Astrocyte (in vitro differentiated cells and primary cell): ENCODE data around the gene HDAC10. TPM values are rescaled to one million over a fixed set of nuclear protein-coding genes. Genes with fewer than 3 reads are reported as not detected.
A peak's percentile ranks its signal among the peaks of the same experiment; 100 is the strongest.

Experiments
- DNase-seq: peaks from one replicate; pipeline ENCODE4 v3.0.0-alpha.2; 2010; ENCODE audit warnings: low read depth
- FAIRE-seq: peaks from 2 replicates; lab custom pipeline; 2011; peaks lifted over from hg19 to GRCh38; lab: Jason Lieb, UNC
- H2AFZ ChIP-seq: 2 replicates; pipeline ENCODE4 v1.6.0; 2012; ENCODE audit warnings: low read depth, low read length, inconsistent platforms
- H3K27ac ChIP-seq: 2 replicates; pipeline ENCODE4 v1.5.1; 2011; ENCODE audit warnings: low read depth, low read length, inconsistent platforms
- H3K27me3 ChIP-seq: 2 replicates; pipeline ENCODE4 v1.6.0; 2011; ENCODE audit warnings: low read length, inconsistent platforms; ENCODE audit not compliant: insufficient read depth
- H3K36me3 ChIP-seq: 2 replicates; pipeline ENCODE4 v1.5.1; 2011; ENCODE audit warnings: low read length, inconsistent platforms; ENCODE audit not compliant: insufficient read depth
- H3K4me1 ChIP-seq: 2 replicates; pipeline ENCODE4 v1.5.1; 2011; ENCODE audit warnings: low read length, inconsistent platforms; ENCODE audit not compliant: insufficient read depth
- H3K4me2 ChIP-seq: 2 replicates; pipeline ENCODE4 v1.6.0; 2012; ENCODE audit warnings: low read length, inconsistent platforms
- H3K4me3 ChIP-seq: 2 replicates; pipeline ENCODE4 v1.5.1; 2011; ENCODE audit warnings: low read depth, mild to moderate bottlenecking, low read length, inconsistent platforms; ENCODE audit not compliant: insufficient read depth
- H3K79me2 ChIP-seq: 2 replicates; pipeline ENCODE4 v1.6.0; 2012; ENCODE audit warnings: mild to moderate bottlenecking, low read length, inconsistent platforms; ENCODE audit not compliant: insufficient read depth
- H3K9ac ChIP-seq: 2 replicates; pipeline ENCODE4 v1.6.0; 2012; ENCODE audit warnings: mild to moderate bottlenecking, low read length, inconsistent platforms
- H3K9me3 ChIP-seq: 2 replicates; pipeline ENCODE4 v1.5.1; 2012; ENCODE audit warnings: low read depth, mild to moderate bottlenecking, low read length, inconsistent platforms; ENCODE audit not compliant: insufficient read depth
- H4K20me1 ChIP-seq: 2 replicates; pipeline ENCODE4 v1.6.0; 2012; ENCODE audit warnings: low read length, inconsistent platforms; ENCODE audit not compliant: insufficient read depth
- H3K27ac Mint-ChIP-seq: one replicate; pipeline ENCODE4 v1.8.0; 2021; ENCODE audit warnings: mild to moderate bottlenecking, mixed read lengths; ENCODE audit not compliant: unreplicated experiment
- H3K27me3 Mint-ChIP-seq: one replicate; pipeline ENCODE4 v1.8.0; 2021; ENCODE audit warnings: low read depth, mixed read lengths; ENCODE audit not compliant: unreplicated experiment
- H3K36me3 Mint-ChIP-seq: one replicate; pipeline ENCODE4 v1.8.0; 2021; ENCODE audit warnings: low read depth, mixed read lengths; ENCODE audit not compliant: unreplicated experiment
- H3K4me1 Mint-ChIP-seq: one replicate; pipeline ENCODE4 v1.8.0; 2021; ENCODE audit warnings: low read depth, mixed read lengths; ENCODE audit not compliant: unreplicated experiment
- H3K4me3 Mint-ChIP-seq: one replicate; pipeline ENCODE4 v1.8.0; 2021; ENCODE audit warnings: mild to moderate bottlenecking, moderate library complexity, mixed read lengths; ENCODE audit not compliant: unreplicated experiment
- H3K9me3 Mint-ChIP-seq: one replicate; pipeline ENCODE4 v1.8.0; 2021; ENCODE audit warnings: mild to moderate bottlenecking, mixed read lengths; ENCODE audit not compliant: unreplicated experiment
- CTCF ChIP-seq: IDR thresholded peaks from 2 replicates; pipeline ENCODE4 v1.5.1; 2011; ENCODE audit warnings: low read depth, mild to moderate bottlenecking, inconsistent platforms, low read length, moderate library complexity; ENCODE audit not compliant: insufficient read depth
- EZH2 ChIP-seq: IDR thresholded peaks from 2 replicates; pipeline ENCODE4 v1.6.1; 2012; ENCODE audit warnings: mild to moderate bottlenecking, low read length, inconsistent platforms; ENCODE audit not compliant: insufficient read depth
- total RNA-seq: library from RNA; stranded (reverse); gene quantifications from 2 replicates; pipeline ENCODE4 v1.2.1, GENCODE V29; 2021

The HDAC10 gene
- total RNA-seq, 1 donor from 2014 or later = 46.5 TPM

GRCh38 chr22:50197000-50197800 is 53.9 kb downstream of the HDAC10 start:
- Mint-ChIP-seq H3K4me3 (no peak overlapping the region), H3K27me3 (no peaks in the 10 kb centered on the region), H3K9me3 (no peaks in the 10 kb centered on the region), H3K4me1 (no peaks in the 10 kb centered on the region), H3K27ac (peak overlapping the region; percentile 26), H3K36me3 (no peaks in the 10 kb centered on the region)
- no peak overlapping the region for H2AFZ ChIP-seq
- no peak for FAIRE-seq
- no peaks in the 10 kb centered on the region for H3K36me3 ChIP-seq
- peaks cover 11% of the 10 kb centered on the region for H3K4me1 ChIP-seq
- no peak overlapping the region for H3K4me3 ChIP-seq
- no peak for TF ChIP-seq EZH2
- TF ChIP-seq CTCF = no peak
- no peak overlapping the region for H3K9ac ChIP-seq
- no peaks in the 10 kb centered on the region for H3K9me3 ChIP-seq
- no peak for DNase-seq
- peaks cover 32% of the 10 kb centered on the region for H4K20me1 ChIP-seq
- H3K4me2 ChIP-seq = no peak overlapping the region
- peaks cover 31% of the 10 kb centered on the region for H3K79me2 ChIP-seq
- H3K27ac ChIP-seq = no peak overlapping the region
- H3K27me3 ChIP-seq = no peaks in the 10 kb centered on the region

GRCh38 chr22:50196256-50196655 is 54.8 kb downstream of the HDAC10 start:
- no peak for DNase-seq

More at GRCh38 chr22:50196256-50196655, 54.8 kb downstream of the HDAC10 start:
- H3K27me3 ChIP-seq = no peaks in the 10 kb centered on the region
- H3K4me1 Mint-ChIP-seq = peaks cover 4% of the 10 kb centered on the region
- H3K27ac Mint-ChIP-seq = no peak overlapping the region
- no peak overlapping the region for H2AFZ ChIP-seq
- H3K36me3 Mint-ChIP-seq = peaks cover 3% of the 10 kb centered on the region
- H3K79me2 ChIP-seq = peaks cover 30% of the 10 kb centered on the region
- FAIRE-seq = no peak
- H3K4me2 ChIP-seq = no peak overlapping the region
- no peaks in the 10 kb centered on the region for H3K36me3 ChIP-seq
- no peak overlapping the region for H3K9ac ChIP-seq
- no peak overlapping the region for H3K27ac ChIP-seq
- H3K9me3 ChIP-seq = no peaks in the 10 kb centered on the region
- H3K9me3 Mint-ChIP-seq = no peaks in the 10 kb centered on the region
- peaks cover 6% of the 10 kb centered on the region for H3K4me1 ChIP-seq
- no peak overlapping the region for H3K4me3 ChIP-seq
- H3K4me3 Mint-ChIP-seq = no peak overlapping the region
- H4K20me1 ChIP-seq = peaks cover 32% of the 10 kb centered on the region
- TF ChIP-seq CTCF (no peak), EZH2 (no peak)
- H3K27me3 Mint-ChIP-seq = no peaks in the 10 kb centered on the region

Other genes starting within 250 kb of the HDAC10 start
- not detected in 2 replicates for gene IL17REL, start 238.5 kb downstream of the HDAC10 start, total RNA-seq
- gene TTLL8, start 193.0 kb downstream of the HDAC10 start, total RNA-seq = not detected in 2 replicates
- 0.09 and 0.70 TPM in 2 replicates for gene MLC1, start 165.8 kb downstream of the HDAC10 start, total RNA-seq
- gene MOV10L1, start 161.3 kb downstream of the HDAC10 start, total RNA-seq = 0.61 and 0.62 TPM in 2 replicates
- gene PANX2, start 80.5 kb downstream of the HDAC10 start, total RNA-seq = 2.3 and 2.8 TPM in 2 replicates
- 34.0 and 35.7 TPM in 2 replicates for gene TRABD, start 65.4 kb downstream of the HDAC10 start, total RNA-seq
- 16.9 and 18.5 TPM in 2 replicates for gene SELENOO, start 50.3 kb downstream of the HDAC10 start, total RNA-seq
- gene TUBGCP6, start 6.2 kb downstream of the HDAC10 start, total RNA-seq = 25.4 and 26.3 TPM in 2 replicates
- 29.1 and 36.4 TPM in 2 replicates for gene MAPK12, start 10.4 kb upstream of the HDAC10 start, total RNA-seq
- gene MAPK11, start 19.1 kb upstream of the HDAC10 start, total RNA-seq = 19.6 and 22.4 TPM in 2 replicates
- 327 and 376 TPM in 2 replicates for gene PLXNB2, start 56.4 kb upstream of the HDAC10 start, total RNA-seq
- gene DENND6B, start 75.7 kb upstream of the HDAC10 start, total RNA-seq = 5.4 and 5.8 TPM in 2 replicates
- 47.9 and 48.3 TPM in 2 replicates for gene PPP6R2, start 92.1 kb upstream of the HDAC10 start, total RNA-seq
- 69.6 and 75.4 TPM in 2 replicates for gene SBF1, start 223.8 kb upstream of the HDAC10 start, total RNA-seq
- 23.0 and 26.3 TPM in 2 replicates for gene ADM2, start 230.3 kb upstream of the HDAC10 start, total RNA-seq
- 0.91 and 1.2 TPM in 2 replicates for gene MIOX, start 235.6 kb upstream of the HDAC10 start, total RNA-seq